ENCODE results near the gene GLI1.
"Not testable (repeated sequence)": the region's sequence is repeated elsewhere in the genome, so short reads cannot be mapped to it uniquely, and the experiment has no call there.

The GLI1 gene

DNA sequence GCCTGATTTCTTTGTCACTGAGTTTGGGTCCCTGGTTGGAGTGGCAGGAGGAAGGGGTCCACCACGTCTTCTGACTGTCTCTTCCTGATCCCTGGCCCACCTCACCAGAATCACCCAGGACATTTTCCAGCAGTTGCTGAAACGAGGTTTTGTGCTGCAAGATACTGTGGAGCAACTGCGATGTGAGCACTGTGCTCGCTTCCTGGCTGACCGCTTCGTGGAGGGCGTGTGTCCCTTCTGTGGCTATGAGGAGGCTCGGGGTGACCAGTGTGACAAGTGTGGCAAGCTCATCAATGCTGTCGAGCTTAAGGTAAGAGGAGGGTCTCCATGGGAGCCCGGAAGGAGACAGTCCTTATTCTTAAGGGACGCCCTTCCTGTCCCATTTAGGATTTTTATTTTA, 40.6 kb downstream of the GLI1 start:
- FAIRE-seq: no peak

DNA sequence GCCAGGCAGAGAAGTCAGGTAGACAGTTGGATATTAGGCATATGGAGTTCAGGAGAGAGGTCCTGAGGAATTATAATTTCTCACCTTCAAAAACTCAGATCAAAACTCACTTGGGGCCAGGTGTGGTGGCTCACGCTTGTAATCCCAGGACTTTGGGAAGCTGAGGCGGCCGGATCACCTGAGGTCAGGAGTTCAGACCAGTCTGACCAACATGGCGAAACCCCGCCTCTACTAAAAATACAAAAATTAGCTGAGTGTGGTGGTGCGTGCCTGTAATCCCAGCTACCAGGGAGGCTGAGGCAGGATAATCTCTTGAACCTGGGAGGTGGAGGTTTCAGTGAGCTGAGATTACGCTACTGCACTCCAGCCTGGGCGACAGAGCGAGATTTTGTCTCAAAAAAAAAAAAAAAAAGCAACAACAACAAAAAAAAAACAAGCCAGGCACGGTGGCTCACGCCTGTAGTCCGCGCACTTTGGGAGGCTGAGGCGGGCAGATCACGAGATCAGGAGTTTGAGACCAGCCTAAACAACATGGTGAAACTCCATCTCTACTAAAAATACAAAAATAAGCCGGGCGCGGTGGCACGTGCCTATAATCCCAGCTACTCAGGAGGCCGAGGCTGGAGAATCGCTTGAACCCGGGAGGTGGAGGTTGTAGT, 42.9 kb downstream of the GLI1 start:
- not testable (repeated sequence) for FAIRE-seq

DNA sequence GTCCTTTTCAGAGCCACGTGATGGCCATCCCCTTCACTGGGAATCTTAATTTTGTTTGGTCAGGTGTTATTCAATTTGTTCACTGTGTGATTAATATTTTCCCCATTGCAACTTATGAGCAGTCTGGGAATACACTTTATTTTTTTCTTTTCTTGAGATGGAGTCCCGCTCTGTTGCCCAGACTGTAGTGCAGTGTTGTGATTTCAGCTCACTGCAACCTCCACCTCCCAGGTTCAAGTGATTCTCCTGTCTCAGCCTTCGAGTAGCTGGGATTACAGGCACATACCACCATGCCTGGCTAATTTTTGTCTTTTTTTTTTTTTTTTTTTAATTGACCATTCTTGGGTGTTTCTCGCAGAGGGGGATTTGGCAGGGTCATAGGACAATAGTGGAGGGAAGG, 47.0 kb downstream of the GLI1 start:
- not testable (repeated sequence) for FAIRE-seq

GRCh38 chr12:57507796-57508195, 48.2 kb downstream of the GLI1 start:
- not testable (repeated sequence) for FAIRE-seq

DNA sequence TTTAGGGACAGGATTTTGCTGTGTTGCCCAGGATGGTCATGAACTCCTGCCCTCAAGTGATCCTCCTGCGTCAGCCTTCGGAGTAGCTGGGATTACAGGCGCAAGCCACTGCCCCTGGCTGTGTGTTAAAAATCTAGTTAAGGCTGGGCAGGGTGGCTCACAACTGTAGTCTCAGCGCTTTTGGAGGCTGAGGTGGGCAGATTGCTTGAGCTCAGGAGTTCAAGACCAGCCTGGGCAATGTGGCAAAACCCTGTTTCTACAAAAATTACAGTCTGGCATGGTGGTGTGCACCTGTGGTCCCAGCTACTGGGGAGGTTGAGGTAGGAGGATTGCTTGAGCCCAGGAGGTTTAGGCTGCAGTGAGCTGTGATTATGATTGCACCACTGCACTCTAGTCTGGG, 51.6 kb downstream of the GLI1 start:
- no peak for FAIRE-seq

- no peak for FAIRE-seq
These were observed 52.2 kb downstream of the GLI1 start for GRCh38 chr12:57511588-57512325.

DNA sequence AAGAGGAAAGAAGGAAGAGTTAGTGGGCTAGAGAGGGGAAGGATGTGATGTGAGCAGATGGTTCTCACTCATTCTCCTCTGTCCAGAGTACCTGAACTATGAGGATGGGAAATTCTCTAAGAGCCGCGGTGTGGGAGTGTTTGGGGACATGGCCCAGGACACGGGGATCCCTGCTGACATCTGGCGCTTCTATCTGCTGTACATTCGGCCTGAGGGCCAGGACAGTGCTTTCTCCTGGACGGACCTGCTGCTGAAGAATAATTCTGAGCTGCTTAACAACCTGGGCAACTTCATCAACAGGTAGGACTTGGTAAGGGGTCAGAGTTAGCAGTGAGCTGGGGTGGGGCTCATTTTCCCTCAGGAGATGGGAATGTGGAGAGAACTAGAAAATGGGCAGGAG, 53.1 kb downstream of the GLI1 start:
- FAIRE-seq: no peak

DNA sequence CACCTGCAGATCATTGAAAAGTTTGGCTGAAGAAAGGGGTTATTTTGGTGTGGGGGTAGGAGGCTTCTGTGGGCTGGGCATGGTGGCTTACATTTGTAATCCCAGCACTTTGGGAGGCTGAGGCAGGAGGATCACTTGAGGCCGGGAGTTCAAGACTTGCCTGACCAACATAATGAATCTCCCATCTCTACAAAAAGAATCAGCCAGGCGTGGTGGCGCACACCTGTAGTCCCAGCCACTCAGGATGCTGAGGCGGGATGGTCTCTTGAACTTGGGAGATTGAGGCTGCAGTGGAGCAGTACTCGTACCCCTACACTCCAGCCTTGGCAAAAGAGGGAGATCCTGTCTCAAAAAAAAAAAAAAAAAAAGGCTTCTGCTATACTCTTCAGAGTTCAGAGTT, 53.7 kb downstream of the GLI1 start:
- no peak for FAIRE-seq

DNA sequence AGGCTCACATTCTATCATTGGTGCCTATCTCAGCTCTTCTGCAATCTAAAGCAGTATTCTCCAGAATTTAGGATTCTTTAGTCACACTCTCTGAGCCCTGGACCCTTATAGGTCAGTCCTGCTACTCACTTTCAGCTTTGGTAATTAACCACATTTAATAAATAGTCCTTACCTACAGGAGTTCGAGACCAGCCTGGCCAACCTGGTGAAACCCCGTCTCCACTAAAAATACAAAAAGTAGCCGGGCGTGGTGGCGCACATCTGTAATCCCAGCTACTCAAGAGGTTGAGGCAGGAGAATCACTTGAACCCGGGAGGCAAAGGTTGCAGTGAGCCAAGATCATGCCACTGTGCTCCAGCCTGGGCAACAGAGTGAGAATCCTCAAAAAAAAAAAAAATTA, 54.1 kb downstream of the GLI1 start:
- FAIRE-seq: not testable (repeated sequence)

GRCh38 chr12:57514246-57514645, 54.7 kb downstream of the GLI1 start:
- not testable (repeated sequence) for FAIRE-seq

DNA sequence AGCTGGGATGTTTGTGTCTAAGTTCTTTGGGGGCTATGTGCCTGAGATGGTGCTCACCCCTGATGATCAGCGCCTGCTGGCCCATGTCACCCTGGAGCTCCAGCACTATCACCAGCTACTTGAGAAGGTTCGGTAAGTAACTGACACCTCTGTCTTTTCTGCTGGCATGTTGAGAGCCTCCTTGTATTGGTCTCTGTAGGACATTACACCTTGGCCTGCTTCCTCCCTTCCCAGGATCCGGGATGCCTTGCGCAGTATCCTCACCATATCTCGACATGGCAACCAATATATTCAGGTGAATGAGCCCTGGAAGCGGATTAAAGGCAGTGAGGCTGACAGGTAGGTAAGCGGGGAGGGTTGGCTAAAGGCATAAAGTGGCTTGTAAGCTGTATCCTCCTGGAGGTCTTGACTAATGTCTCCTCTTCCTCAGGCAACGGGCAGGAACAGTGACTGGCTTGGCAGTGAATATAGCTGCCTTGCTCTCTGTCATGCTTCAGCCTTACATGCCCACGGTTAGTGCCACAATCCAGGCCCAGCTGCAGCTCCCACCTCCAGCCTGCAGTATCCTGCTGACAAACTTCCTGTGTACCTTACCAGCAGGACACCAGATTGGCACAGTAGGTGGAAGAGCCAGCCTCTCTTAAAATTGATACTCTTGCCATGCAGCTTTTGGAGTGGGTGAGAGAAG, 55.3 kb downstream of the GLI1 start:
- no peak for FAIRE-seq

- no peak for FAIRE-seq
These were observed 55.9 kb downstream of the GLI1 start for GRCh38 chr12:57515408-57515933.

DNA sequence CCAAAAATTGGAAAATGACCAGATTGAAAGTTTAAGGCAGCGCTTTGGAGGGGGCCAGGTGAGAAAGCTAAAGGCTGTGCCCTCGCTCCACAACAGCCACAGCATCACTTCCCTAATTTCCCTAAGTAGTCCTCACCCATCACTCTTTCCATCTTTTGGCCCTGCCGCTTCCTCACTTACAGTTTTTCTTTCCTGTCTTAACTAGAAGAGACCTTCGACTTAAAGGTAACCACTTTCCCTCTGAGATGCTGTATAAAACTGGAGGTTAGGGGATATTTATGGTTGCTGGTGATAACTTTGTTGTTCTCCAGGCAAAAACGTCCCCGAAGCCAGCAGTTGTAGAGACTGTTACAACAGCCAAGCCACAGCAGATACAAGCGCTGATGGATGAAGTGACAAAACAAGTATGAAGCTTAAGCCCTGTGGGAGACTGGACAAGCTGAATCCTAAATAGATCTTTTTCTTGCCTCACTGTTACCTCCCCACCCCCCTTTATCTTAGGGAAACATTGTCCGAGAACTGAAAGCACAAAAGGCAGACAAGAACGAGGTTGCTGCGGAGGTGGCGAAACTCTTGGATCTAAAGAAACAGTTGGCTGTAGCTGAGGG, 56.5 kb downstream of the GLI1 start:
- FAIRE-seq: no peak

GRCh38 chr12:57516617-57517153, 57.1 kb downstream of the GLI1 start:
- no peak for FAIRE-seq

- no peak for FAIRE-seq
These were observed 57.6 kb downstream of the GLI1 start for GRCh38 chr12:57517187-57517586.

GRCh38 chr12:57517718-57518117, 58.1 kb downstream of the GLI1 start:
- not testable (repeated sequence) for FAIRE-seq

DNA sequence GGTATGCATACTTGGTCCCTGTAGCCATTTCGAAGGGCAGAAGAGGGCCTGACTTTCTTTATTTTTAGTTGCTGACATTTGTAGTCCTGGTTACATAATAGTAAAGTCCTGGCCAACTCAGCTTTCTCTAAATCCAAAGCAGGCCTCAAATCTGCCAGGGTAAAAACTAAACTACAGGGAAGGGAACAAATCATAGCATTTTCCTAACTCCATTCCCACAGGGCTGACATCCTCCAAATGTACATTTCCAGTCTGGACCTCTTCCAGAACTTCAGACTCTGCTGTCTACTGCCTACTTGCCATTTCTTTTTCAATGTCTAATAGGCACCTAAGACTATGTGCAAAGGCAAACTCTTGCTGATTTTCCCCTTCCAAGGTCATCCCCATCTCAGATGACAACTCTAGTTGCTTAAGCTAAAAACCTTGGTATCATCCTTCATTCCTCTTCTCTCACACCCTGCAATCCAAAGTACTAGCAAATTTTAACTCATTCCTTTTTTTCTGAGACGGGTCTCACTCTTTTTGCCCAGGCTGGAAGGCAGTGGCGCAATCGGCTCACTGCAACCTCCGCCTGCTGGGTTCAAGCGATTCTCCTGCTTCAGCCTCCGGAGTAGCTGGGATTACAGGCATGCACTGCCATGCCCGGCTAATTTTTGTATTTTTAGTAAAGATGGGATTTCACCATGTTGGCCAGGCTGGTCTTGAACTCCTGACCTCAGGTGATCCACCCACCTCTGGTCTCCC, 58.8 kb downstream of the GLI1 start:
- FAIRE-seq: no peak

- no peak for FAIRE-seq
These were observed 59.6 kb downstream of the GLI1 start for GRCh38 chr12:57518920-57519795.

DNA sequence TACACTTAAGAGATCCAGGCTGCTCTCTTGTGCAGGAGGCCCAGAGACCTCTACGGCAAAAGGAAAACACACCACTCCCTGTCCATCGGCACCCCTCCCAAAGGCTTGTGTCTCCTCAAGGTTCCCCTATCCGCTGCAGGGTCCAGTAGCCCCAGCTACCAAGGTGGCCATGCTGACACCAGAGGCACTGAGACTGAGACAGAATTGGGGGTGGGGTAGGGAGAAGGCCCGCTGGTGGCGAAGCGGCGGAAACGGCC, 60.1 kb downstream of the GLI1 start:
- no peak for FAIRE-seq

- peak; percentile 94 for FAIRE-seq
These were observed 60.7 kb downstream of the GLI1 start, which contains the start of gene DDIT3 for GRCh38 chr12:57520053-57520818. TSS of gene DDIT3 (minus strand) at chr12:57520514. CDS start at chr12:57517406, 3,108 bp downstream.

Data from A204.1 (cell line).